H7 (cell line): ENCODE data around the gene SH2D4B. TPM values are rescaled to one million over a fixed set of nuclear protein-coding genes. Genes with fewer than 3 reads are reported as not detected.

ENCODE experiments used
- total RNA-seq: library from RNA; depleted of rRNA; stranded (reverse); fragments of >200 nt; shearing (Covaris generic); gene quantifications from 2 replicates; pipeline ENCODE4 v1.2.3, GENCODE V29; 2014; rRNA removed

The SH2D4B gene
- total RNA-seq, 1 experiment from 2014 or later: not detected

Other genes with a start within 250 kb of the SH2D4B start
- 0.07 and 0.52 TPM in 2 replicates for gene MAT1A, start 248.2 kb upstream of the SH2D4B start, total RNA-seq
- gene DYDC1, start 181.1 kb upstream of the SH2D4B start, total RNA-seq: not detected in 2 replicates
- 0.97 and 1.1 TPM in 2 replicates for gene DYDC2, start 181.1 kb upstream of the SH2D4B start, total RNA-seq
- 35.0 and 36.1 TPM in 2 replicates for gene PRXL2A, start 129.4 kb upstream of the SH2D4B start, total RNA-seq
- 36.3 and 37.6 TPM in 2 replicates for gene TSPAN14, start 83.6 kb upstream of the SH2D4B start, total RNA-seq